K562 (cell line): ENCODE results near the gene CTU1. TPM values are rescaled to one million over a fixed set of nuclear protein-coding genes. Genes with fewer than 3 reads are reported as not detected.

Experiments used
- ATAC-seq: fragments of 200-7000 bp; cut with Tn5 transposase; 3 replicates; pipeline ENCODE4 v1.9.1; 2020; ENCODE audit warnings: moderate library complexity
- BruUV-seq: library from RNA; stranded (reverse); fragments of 400-500 nt; replicated peaks from 2 replicates; lab custom pipeline; 2021; lab: Mats Ljungman, UMichigan
- CTCF ChIA-PET: fragments of 300-600 bp; formaldehyde crosslinking; extraction: SDS; loops from one replicate; lab custom pipeline; 2021; ENCODE audit warnings: low intra/inter-chr PET ratio; lab: Yijun Ruan, JAX
- POLR2A ChIA-PET: fragments of 300-600, 350-650 bp; sonication (Branson Sonifier 250); formaldehyde crosslinking; extraction: SDS; loops from one replicate; lab custom pipeline; 2021; ENCODE audit warnings: antibody characterized with exemption, inconsistent platforms; lab: Yijun Ruan, JAX
- DNase-seq, 4 experiments: peaks; one replicate each; pipeline versions ENCODE4 v3.0.0 to v3.0.0-alpha.2; 2011 to 2018; ENCODE audit warnings: low spot score in 3 of 4, mixed read lengths in 3 of 4; ENCODE audit errors: extremely low read depth in 1 of 4
- FAIRE-seq: peaks from 2 replicates; lab custom pipeline; 2011; peaks lifted over from hg19 to GRCh38; lab: Jason Lieb, UNC
- H2AFZ ChIP-seq: 2 replicates; pipeline ENCODE4 v1.6.0; 2011; ENCODE audit warnings: low read depth, low read length, control low read depth, inconsistent platforms
- H3K27ac ChIP-seq: fragments of 200-600 bp; 3 replicates; pipeline ENCODE4 v1.8.0; 2011; ENCODE audit warnings: low read depth, mild to moderate bottlenecking, control low read depth, inconsistent platforms, low read length, moderate library complexity, mixed read lengths; ENCODE audit errors: extremely low read depth
- H3K27me3 ChIP-seq, 2 experiments: fragments of 300-600 bp in 1 of 2; 2 replicates in 1 of 2; 3 replicates in 1 of 2; pipeline versions ENCODE4 v1.6.0 to v1.8.0; 2011; ENCODE audit warnings: inconsistent platforms in 2 of 2, low read length in 2 of 2, mild to moderate bottlenecking in 1 of 2, mixed read lengths in 1 of 2, moderate library complexity in 1 of 2; ENCODE audit not compliant: control insufficient read depth in 2 of 2, insufficient read depth in 2 of 2
- H3K36me3 ChIP-seq: fragments of 300-600 bp; 3 replicates; pipeline ENCODE4 v1.8.0; 2011; ENCODE audit warnings: mild to moderate bottlenecking, low read length, inconsistent platforms; ENCODE audit not compliant: control insufficient read depth, insufficient read depth
- H3K4me1 ChIP-seq, 2 experiments: fragments of 200-600 bp in 1 of 2; replicated peaks in 1 of 2; 2 replicates in 1 of 2; 3 replicates in 1 of 2; pipeline versions ENCODE4 v1.5.1 to v1.8.0; 2011; ENCODE audit warnings: inconsistent platforms in 2 of 2, low read length in 2 of 2, mild to moderate bottlenecking in 1 of 2, mixed read lengths in 1 of 2, moderate library complexity in 1 of 2; ENCODE audit not compliant: control insufficient read depth in 2 of 2, insufficient read depth in 2 of 2
- H3K4me2 ChIP-seq: 2 replicates; pipeline ENCODE4 v1.6.1; 2011; ENCODE audit warnings: low read length, control low read depth, inconsistent platforms, mixed read lengths; ENCODE audit not compliant: insufficient read depth
- H3K4me3 ChIP-seq: fragments of 200-600 bp; sonication (generic), shearing (Covaris generic); 2 replicates; pipeline ENCODE4 v1.5.1; 2016; ENCODE audit warnings: control low read depth, inconsistent platforms
- H3K79me2 ChIP-seq: fragments of 200-600 bp; 3 replicates; pipeline ENCODE4 v1.8.0; 2011; ENCODE audit warnings: low read length, inconsistent platforms; ENCODE audit not compliant: control insufficient read depth, insufficient read depth
- H3K9ac ChIP-seq, 2 experiments: 2 replicates each; pipeline versions ENCODE4 v1.6.0 to v1.6.1; 2011; ENCODE audit warnings: low read depth in 2 of 2, low read length in 2 of 2, control low read depth in 1 of 2, inconsistent platforms in 1 of 2, mild to moderate bottlenecking in 1 of 2, mixed read lengths in 1 of 2; ENCODE audit not compliant: insufficient read depth in 1 of 2
- H3K9me1 ChIP-seq: one replicate; pipeline ENCODE4 v1.6.0; 2011; ENCODE audit warnings: inconsistent platforms, mild to moderate bottlenecking, low read length, moderate library complexity; ENCODE audit not compliant: control insufficient read depth, insufficient read depth
- H3K9me3 ChIP-seq: replicated peaks from 2 replicates; pipeline ENCODE4 v1.5.1; 2011; ENCODE audit warnings: low read depth, low read length, inconsistent platforms; ENCODE audit not compliant: control insufficient read depth, insufficient read depth
- H4K20me1 ChIP-seq: replicated peaks from 2 replicates; pipeline ENCODE4 v1.6.1; 2011; ENCODE audit warnings: low read length, inconsistent platforms, mixed read lengths; ENCODE audit not compliant: control insufficient read depth, insufficient read depth
- CBFA2T3 ChIP-seq: fragments of 450-650 bp; IDR thresholded peaks from 2 replicates; pipeline ENCODE4 v1.6.1; 2017
- CBX3 ChIP-seq, 2 experiments: IDR thresholded peaks; 1 replicate in 1 of 2; 2 replicates in 1 of 2; pipeline ENCODE4 v1.6.1; 2012; ENCODE audit warnings: inconsistent platforms in 2 of 2, low read length in 2 of 2, borderline replicate concordance in 1 of 2, control low read depth in 1 of 2
- ILF3 ChIP-seq: fragments of 450-650 bp; IDR thresholded peaks from 2 replicates; pipeline ENCODE4 v1.6.1; 2018; ENCODE audit warnings: antibody characterized with exemption, mild to moderate bottlenecking, moderate library complexity, borderline replicate concordance
- LARP7 ChIP-seq: fragments of 450-650 bp; IDR thresholded peaks from 2 replicates; pipeline ENCODE4 v1.6.1; 2016
- SREBF1 ChIP-seq: fragments of 150-350 bp; IDR thresholded peaks from 2 replicates; pipeline ENCODE4 v1.6.1; 2014; ENCODE audit warnings: antibody characterized with exemption, low read depth, low read length, borderline replicate concordance
- SRSF1 ChIP-seq: fragments of 200-400 bp; formaldehyde crosslinking; IDR thresholded peaks from 2 replicates; pipeline ENCODE4 v1.6.1; 2017; ENCODE audit warnings: mild to moderate bottlenecking, low read depth, low read length, moderate library complexity
- STAT5A ChIP-seq: IDR thresholded peaks from 2 replicates; pipeline ENCODE4 v1.6.1; 2012; ENCODE audit warnings: low read length, inconsistent platforms, borderline replicate concordance
- TAF1 ChIP-seq: IDR thresholded peaks from 2 replicates; pipeline ENCODE4 v1.6.1; 2011; ENCODE audit warnings: mild to moderate bottlenecking, low read length, moderate library complexity; ENCODE audit not compliant: insufficient read depth, control insufficient read depth, severe bottlenecking; ENCODE audit errors: extremely low read depth
- TRIM24 ChIP-seq, 2 experiments: fragments of 450-650 bp; IDR thresholded peaks; 2 replicates each; pipeline ENCODE4 v1.6.1; 2016
- TRIM28 ChIP-seq: fragments of 450-650 bp; IDR thresholded peaks from 2 replicates; pipeline ENCODE4 v1.6.1; 2017
- XRCC4 ChIP-seq: IDR thresholded peaks from one replicate; pipeline ENCODE4 v1.6.1; 2011; ENCODE audit not compliant: insufficient read depth, insufficient read length; ENCODE audit errors: extremely low read depth
- ZNF75A ChIP-seq: fragments of 450-650 bp; formaldehyde crosslinking; IDR thresholded peaks from 2 replicates; pipeline ENCODE4 v1.4.0; 2020; ENCODE audit warnings: mild to moderate bottlenecking
- WGBS: fragments of 100-300 bp; shearing (Covaris generic); methylation state at CpG from one replicate; pipeline ENCODE4 v1.1.6; 2016; ENCODE audit warnings: low coverage, mixed read lengths; ENCODE audit not compliant: insufficient coverage; ENCODE audit errors: missing lambda C conversion rate; 5-methylcytosine and 5-hydroxymethylcytosine counted together
- in situ Hi-C: fragments of 300-500 bp; cut with MboI; formaldehyde crosslinking; loops from 4 replicates; pipeline ENCODE4 v1.15.0; 2018; ENCODE audit warnings: inconsistent platforms, mixed read lengths
- intact Hi-C: fragments of 100-400 bp; cut with micrococcal nuclease; formaldehyde crosslinking; loops from 2 replicates; pipeline ENCODE4 v1.14.2; 2022
- polyA plus RNA-seq, 8 experiments: library from polyadenylated mRNA; depleted of rRNA in 4 of 8; stranded (reverse) in 5 of 8; unstranded in 3 of 8; fragments of >200 nt; fragmentation: Nextera tagmentation in 2 of 8; fragmentation: Illumina TruSeq in 1 of 8; extraction: Ambion mirVana in 2 of 8; extraction: Trizol in 1 of 8; gene quantifications; 2 replicates each; pipeline versions ENCODE4 v1.2.1 to v1.2.3, GENCODE V29; 2011 to 2014; ENCODE audit warnings: inconsistent platforms in 1 of 8, missing spikeins in 1 of 8
- total RNA-seq, 7 experiments: library from RNA; depleted of rRNA in 6 of 7; stranded (reverse); fragments of >200 nt in 6 of 7; fragmentation: Illumina TruSeq in 2 of 7; extraction: Trizol in 2 of 7; gene quantifications; 2 replicates each; pipeline versions ENCODE4 v1.2.1 to v1.2.3, GENCODE V29; 2011 to 2021; ENCODE audit warnings: low replicate concordance in 1 of 7
- TF ChIP-seq, protein P1 (sequence below): sonication (generic); formaldehyde crosslinking; IDR thresholded peaks from 2 replicates; pipeline ENCODE4 v1.9.0; 2022; ENCODE audit warnings: mild to moderate bottlenecking, missing genetic modification reagents
- TF ChIP-seq, protein P2 (sequence below): IDR thresholded peaks from 3 replicates; pipeline ENCODE4 v1.6.1; 2011; ENCODE audit warnings: borderline replicate concordance, mild to moderate bottlenecking, moderate library complexity; ENCODE audit not compliant: insufficient read length; ENCODE audit errors: extremely low read depth
- TF ChIP-seq, protein P3 (sequence below), 2 experiments: IDR thresholded peaks; 2 replicates each; pipeline ENCODE4 v1.6.1; 2011; ENCODE audit warnings: borderline replicate concordance in 1 of 2, control low read depth in 1 of 2, low read depth in 1 of 2, low read length in 1 of 2, mild to moderate bottlenecking in 1 of 2, mixed read lengths in 1 of 2, moderate library complexity in 1 of 2; ENCODE audit not compliant: insufficient read depth in 1 of 2, insufficient read length in 1 of 2, poor library complexity in 1 of 2, severe bottlenecking in 1 of 2; ENCODE audit errors: extremely low read depth in 1 of 2

CTU1 gene
- total and polyA plus RNA-seq, 9 of the 15 experiments (the other 6 are each of a cell fraction or from before 2014, with no cell fraction given), result 0.03 to 18.4 (median 2.3) TPM; not detected in 1

DNA sequence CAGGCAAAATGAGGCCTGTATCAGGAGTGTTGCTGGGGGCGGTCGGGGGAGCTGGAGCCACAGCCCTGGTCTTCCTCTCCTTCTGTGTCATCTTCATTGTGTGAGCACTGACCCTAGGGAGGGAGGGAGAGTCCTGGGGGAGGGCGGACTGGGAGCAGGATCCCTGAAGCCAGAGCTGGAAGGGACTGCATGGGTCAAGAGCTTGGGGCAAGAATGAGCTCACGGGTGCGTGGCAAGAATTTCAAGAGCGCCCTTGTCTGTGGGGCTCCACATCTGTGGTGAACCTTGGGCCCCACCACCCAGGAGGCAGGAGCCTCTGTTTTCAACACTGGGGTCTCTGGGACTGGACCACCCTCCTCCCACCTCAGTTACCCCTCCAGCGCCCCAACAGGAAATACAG lies 38.5 kb upstream of the CTU1 start:
- ATAC-seq (no peak), FAIRE-seq (no peak), DNase-seq (no peak)
- no peaks in the 10 kb centered on the region for H3K36me3 ChIP-seq
- H4K20me1 ChIP-seq, result no peaks in the 10 kb centered on the region; the same call in 1 of the 2 replicates
- in situ Hi-C loops, result no loop called here
- no peak overlapping the region for H3K27ac ChIP-seq
- no peak overlapping the region for H2AFZ ChIP-seq
- no TSS peak for BruUV-seq
- H3K9me3 ChIP-seq, result no peaks in the 10 kb centered on the region
- no peak overlapping the region for H3K4me3 ChIP-seq
- ChIA-PET POLR2A (interaction anchor here (0.7 kb wide), 1 partner anchor 27 kb away, joined by 4 read pairs; no protein-coding TSS in a partner anchor), CTCF (no interaction called here)
- WGBS, result 0% methylated on average over 4 of the region's 7 CpGs
- peaks cover 2 to 4% of the 10 kb centered on the region in 2 experiments; a peak in 3 of 5 replicates for H3K4me1 ChIP-seq
- H3K79me2 ChIP-seq, result no peaks in the 10 kb centered on the region
- no peak overlapping the region for H3K9ac ChIP-seq
- intact Hi-C loops, result no loop called here
- TF ChIP-seq CBFA2T3, result no peak
- no peak for TF ChIP-seq XRCC4
- no peak for TF ChIP-seq LARP7
- TF ChIP-seq CBX3 (IDR thresholded peaks at IDR 0.05; ENCODE audit: borderline replicate concordance in 1 of 2, low read length in 2 of 2), result no peak
- TF ChIP-seq TRIM28, result no peak
- TF ChIP-seq, protein P1, sequence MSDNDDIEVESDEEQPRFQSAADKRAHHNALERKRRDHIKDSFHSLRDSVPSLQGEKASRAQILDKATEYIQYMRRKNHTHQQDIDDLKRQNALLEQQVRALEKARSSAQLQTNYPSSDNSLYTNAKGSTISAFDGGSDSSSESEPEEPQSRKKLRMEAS (CRISPR knock-in tag), result no peak
- no peak for TF ChIP-seq SRSF1
- no peak for TF ChIP-seq SREBF1
- TF ChIP-seq ILF3, result no peak
- TF ChIP-seq TRIM24 (IDR thresholded peaks at IDR 0.05), result no peak
- no peak for TF ChIP-seq STAT5A
- TF ChIP-seq ZNF75A, result no peak
- TF ChIP-seq, protein P2, sequence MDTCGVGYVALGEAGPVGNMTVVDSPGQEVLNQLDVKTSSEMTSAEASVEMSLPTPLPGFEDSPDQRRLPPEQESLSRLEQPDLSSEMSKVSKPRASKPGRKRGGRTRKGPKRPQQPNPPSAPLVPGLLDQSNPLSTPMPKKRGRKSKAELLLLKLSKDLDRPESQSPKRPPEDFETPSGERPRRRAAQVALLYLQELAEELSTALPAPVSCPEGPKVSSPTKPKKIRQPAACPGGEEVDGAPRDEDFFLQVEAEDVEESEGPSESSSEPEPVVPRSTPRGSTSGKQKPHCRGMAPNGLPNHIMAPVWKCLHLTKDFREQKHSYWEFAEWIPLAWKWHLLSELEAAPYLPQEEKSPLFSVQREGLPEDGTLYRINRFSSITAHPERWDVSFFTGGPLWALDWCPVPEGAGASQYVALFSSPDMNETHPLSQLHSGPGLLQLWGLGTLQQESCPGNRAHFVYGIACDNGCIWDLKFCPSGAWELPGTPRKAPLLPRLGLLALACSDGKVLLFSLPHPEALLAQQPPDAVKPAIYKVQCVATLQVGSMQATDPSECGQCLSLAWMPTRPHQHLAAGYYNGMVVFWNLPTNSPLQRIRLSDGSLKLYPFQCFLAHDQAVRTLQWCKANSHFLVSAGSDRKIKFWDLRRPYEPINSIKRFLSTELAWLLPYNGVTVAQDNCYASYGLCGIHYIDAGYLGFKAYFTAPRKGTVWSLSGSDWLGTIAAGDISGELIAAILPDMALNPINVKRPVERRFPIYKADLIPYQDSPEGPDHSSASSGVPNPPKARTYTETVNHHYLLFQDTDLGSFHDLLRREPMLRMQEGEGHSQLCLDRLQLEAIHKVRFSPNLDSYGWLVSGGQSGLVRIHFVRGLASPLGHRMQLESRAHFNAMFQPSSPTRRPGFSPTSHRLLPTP, result no peak
- TF ChIP-seq, protein P3, sequence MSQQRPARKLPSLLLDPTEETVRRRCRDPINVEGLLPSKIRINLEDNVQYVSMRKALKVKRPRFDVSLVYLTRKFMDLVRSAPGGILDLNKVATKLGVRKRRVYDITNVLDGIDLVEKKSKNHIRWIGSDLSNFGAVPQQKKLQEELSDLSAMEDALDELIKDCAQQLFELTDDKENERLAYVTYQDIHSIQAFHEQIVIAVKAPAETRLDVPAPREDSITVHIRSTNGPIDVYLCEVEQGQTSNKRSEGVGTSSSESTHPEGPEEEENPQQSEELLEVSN (IDR thresholded peaks at IDR 0.05; ENCODE audit: borderline replicate concordance in 1 of 2, extremely low read depth in 1 of 2, insufficient read depth in 1 of 2, insufficient read length in 1 of 2, low read depth in 1 of 2, low read length in 1 of 2, poor library complexity in 1 of 2, severe bottlenecking in 1 of 2), result no peak
- no peak for TF ChIP-seq TAF1
- H3K9me1 ChIP-seq, result no peaks in the 10 kb centered on the region
- no peak overlapping the region for H3K4me2 ChIP-seq
- H3K27me3 ChIP-seq, result peaks cover 4 to 41% of the 10 kb centered on the region in 2 experiments; a peak in 4 of 5 replicates
